NCI-H2227 treated with DMSO at 0.1 percent for 48 hours (cell line): ENCODE measurements around the gene KCNH4.
"Not testable (repeated sequence)": the region's sequence is repeated elsewhere in the genome, so short reads cannot be mapped to it uniquely, and the experiment has no call there.

Experiments
- DNase-seq: peaks from one replicate; lab custom pipeline; 2025; lab: John Stamatoyannopoulos, UW

KCNH4 gene

GRCh38 chr17:42180922-42181850 is at the start of gene KCNH4:
KCNH4 (minus strand) TSS chr17:42181142; CDS start chr17:42180945, 197 bp downstream.
- peak; percentile 66 for DNase-seq

GRCh38 chr17:42230225-42230624 is 49.3 kb upstream of the KCNH4 start:
- DNase-seq = no peak

GRCh38 chr17:42227849-42228700 is 47.1 kb upstream of the KCNH4 start:
- DNase-seq = no peak

GRCh38 chr17:42225646-42226045 is 44.7 kb upstream of the KCNH4 start:
- no peak for DNase-seq

GRCh38 chr17:42224651-42225050 is 43.7 kb upstream of the KCNH4 start:
- DNase-seq = no peak

- no peak for DNase-seq
Observed at GRCh38 chr17:42221886-42222745, 41.2 kb upstream of the KCNH4 start.

GRCh38 chr17:42219280-42219679 is 38.3 kb upstream of the KCNH4 start:
- DNase-seq = not testable (repeated sequence)

- no peak for DNase-seq
Observed at GRCh38 chr17:42214156-42214555, 33.2 kb upstream of the KCNH4 start.

- DNase-seq = no peak
Observed at GRCh38 chr17:42212382-42212781, 31.4 kb upstream of the KCNH4 start.

GRCh38 chr17:42211921-42212341 is 31.0 kb upstream of the KCNH4 start:
- not testable (repeated sequence) for DNase-seq

GRCh38 chr17:42210046-42210445 is 29.1 kb upstream of the KCNH4 start:
- no peak for DNase-seq

- not testable (repeated sequence) for DNase-seq
Observed at GRCh38 chr17:42206153-42206612, 25.2 kb upstream of the KCNH4 start.

GRCh38 chr17:42203354-42203753 is 22.4 kb upstream of the KCNH4 start:
- DNase-seq = no peak

GRCh38 chr17:42202696-42203095 is 21.8 kb upstream of the KCNH4 start:
- no peak for DNase-seq

GRCh38 chr17:42202159-42202558 is 21.2 kb upstream of the KCNH4 start:
- no peak for DNase-seq

GRCh38 chr17:42201458-42201772 is 20.5 kb upstream of the KCNH4 start:
- DNase-seq = no peak

- peak; percentile 27 for DNase-seq
Observed at GRCh38 chr17:42200706-42201457, 19.9 kb upstream of the KCNH4 start.

GRCh38 chr17:42199416-42200011 is 18.6 kb upstream of the KCNH4 start:
- DNase-seq = no peak

GRCh38 chr17:42198897-42199296 is 18.0 kb upstream of the KCNH4 start:
- no peak for DNase-seq

GRCh38 chr17:42197564-42198156 is 16.7 kb upstream of the KCNH4 start:
- no peak for DNase-seq
